Placental epithelial cell (primary cell): ENCODE results near the gene TMEM220. TPM values are rescaled to one million over a fixed set of nuclear protein-coding genes. Genes with fewer than 3 reads are reported as not detected.

ENCODE experiments used
- total RNA-seq: library from RNA; depleted of rRNA; stranded (reverse); fragments of >200 nt; gene quantifications from 2 replicates; pipeline ENCODE4 v1.2.3, GENCODE V29; 2012

TMEM220 gene
- 0.98 and 5.1 TPM in 2 replicates for total RNA-seq

DNA sequence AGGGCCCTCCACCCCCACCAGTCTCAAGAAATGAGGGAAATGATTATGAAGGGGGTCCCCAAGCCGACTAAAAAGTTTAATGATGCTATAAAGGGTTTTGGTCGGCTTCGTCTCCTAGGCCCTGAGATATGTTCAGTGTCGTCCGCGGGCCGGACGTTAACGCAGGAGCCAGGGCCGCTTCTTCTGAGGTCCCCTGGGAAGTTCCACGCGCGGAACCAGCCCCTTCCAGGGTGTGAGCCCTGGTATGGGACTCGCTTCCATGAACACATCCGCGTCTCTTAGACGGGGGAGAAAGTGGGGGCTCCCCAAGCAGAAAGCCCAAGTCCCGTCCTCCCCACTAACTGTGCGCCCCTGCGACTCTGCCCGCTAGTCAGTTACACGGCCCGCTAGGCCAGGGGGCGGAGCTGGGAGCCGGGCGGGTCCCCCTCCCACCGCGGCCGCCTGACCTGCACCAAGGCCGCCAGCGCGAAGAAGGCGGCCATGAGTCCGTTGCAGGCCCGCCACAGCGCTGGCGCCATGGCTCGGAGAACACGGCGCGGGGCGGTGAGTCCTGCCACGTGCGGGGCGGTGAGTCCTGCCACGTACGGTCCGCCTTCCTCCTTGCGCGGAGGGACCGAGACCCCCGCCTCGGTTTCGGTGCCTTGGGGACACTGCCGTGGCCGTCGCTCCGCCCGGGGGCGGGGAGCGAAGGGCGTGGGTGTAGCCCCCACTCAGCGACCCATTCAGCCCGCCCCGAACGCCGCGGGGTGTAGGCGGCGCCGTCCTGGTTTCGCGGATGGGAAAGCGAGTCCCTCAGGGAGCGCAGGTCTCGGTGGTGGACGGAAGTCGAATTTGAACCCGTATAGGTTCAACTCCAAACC lies at the start of gene TMEM220:
Gene TMEM220 (minus strand): TSS at position 690 of the 860 bp plus-strand sequence. CDS start 172 bp downstream, at position 518.

DNA sequence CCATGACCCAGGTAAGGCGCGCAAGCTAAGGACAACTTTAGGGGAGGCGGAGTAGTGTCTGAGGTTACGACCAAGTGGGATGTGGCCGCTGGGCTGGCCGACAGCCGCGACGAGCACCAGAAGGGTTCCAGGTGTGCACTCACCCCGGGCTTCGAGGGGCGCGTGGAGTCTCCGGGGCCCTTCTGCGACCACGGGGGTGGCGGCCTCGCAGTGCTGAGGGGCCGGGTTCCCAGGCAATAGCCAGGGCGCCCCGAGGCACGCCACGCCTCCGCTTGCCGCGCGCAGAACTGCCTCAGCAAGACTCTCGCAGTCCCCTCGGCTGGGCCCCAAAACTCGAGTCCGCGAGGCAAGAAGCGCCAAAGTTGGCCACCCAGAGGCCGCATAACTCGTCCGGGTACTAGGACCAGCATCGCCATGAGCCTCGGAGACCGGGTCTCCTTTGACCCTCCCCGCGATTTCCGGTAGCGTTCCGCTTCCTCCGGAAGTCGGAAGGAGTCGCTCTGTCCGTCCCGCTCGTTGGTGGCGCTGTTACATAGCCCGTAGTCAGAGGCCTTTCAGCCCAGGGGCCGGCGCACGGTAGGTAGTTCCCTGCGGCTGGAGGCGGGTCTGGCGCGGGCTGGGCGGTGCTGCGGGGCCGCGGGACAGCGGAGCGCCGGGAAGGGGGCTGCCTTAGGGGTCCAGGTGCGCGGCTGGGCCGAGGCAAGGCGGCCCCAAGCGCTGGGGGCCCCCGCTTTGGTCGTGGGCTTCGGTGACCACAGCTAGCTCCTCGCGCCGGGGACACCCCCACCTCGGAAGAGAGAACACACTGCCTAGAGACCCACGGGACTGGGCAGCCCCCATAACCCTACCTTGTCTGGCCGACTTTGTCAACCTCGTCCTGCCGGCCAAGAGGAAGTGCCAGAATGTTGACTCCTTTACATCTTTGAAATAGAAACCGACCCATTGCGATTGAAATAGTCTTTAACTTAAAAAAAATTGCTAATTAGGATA lies 32.4 kb downstream of the TMEM220 start, which contains the start of the genes ADPRM and SCO1:
Gene ADPRM (plus strand): TSS at position 503 of the 990 bp plus-strand sequence. CDS start 7,333 bp downstream, outside the sequence.
Gene SCO1 (minus strand): TSS at position 442 of the 990 bp plus-strand sequence. CDS start 26 bp downstream, at position 416.

Other genes with a start within 250 kb of the TMEM220 start
- gene MYH1, start 211.5 kb downstream of the TMEM220 start, total RNA-seq: not detected in 2 replicates
- gene MYH2, start 180.4 kb downstream of the TMEM220 start, total RNA-seq: not detected in 2 replicates
- 0.65 and 1.6 TPM in 2 replicates for gene MYH3, start 72.7 kb downstream of the TMEM220 start, total RNA-seq
- 17.7 and 23.6 TPM in 2 replicates for gene SCO1, start 32.5 kb downstream of the TMEM220 start, total RNA-seq
- 7.5 and 14.1 TPM in 2 replicates for gene ADPRM, start 32.4 kb downstream of the TMEM220 start, total RNA-seq
- not detected in 2 replicates for gene TMEM238L, start 74.1 kb upstream of the TMEM220 start, total RNA-seq
- gene PIRT, start 108.1 kb upstream of the TMEM220 start, total RNA-seq: not detected in 2 replicates